GM19023 (cell line): Measurements from ENCODE around the gene GSTM1.

ENCODE experiments used
- ATAC-seq: cut with Tn5 transposase; IDR thresholded peaks from one replicate; pipeline ENCODE4 v1.9.1; 2021; ENCODE audit warnings: mild to moderate bottlenecking, moderate library complexity; ENCODE audit not compliant: unreplicated experiment

The GSTM1 gene

DNA sequence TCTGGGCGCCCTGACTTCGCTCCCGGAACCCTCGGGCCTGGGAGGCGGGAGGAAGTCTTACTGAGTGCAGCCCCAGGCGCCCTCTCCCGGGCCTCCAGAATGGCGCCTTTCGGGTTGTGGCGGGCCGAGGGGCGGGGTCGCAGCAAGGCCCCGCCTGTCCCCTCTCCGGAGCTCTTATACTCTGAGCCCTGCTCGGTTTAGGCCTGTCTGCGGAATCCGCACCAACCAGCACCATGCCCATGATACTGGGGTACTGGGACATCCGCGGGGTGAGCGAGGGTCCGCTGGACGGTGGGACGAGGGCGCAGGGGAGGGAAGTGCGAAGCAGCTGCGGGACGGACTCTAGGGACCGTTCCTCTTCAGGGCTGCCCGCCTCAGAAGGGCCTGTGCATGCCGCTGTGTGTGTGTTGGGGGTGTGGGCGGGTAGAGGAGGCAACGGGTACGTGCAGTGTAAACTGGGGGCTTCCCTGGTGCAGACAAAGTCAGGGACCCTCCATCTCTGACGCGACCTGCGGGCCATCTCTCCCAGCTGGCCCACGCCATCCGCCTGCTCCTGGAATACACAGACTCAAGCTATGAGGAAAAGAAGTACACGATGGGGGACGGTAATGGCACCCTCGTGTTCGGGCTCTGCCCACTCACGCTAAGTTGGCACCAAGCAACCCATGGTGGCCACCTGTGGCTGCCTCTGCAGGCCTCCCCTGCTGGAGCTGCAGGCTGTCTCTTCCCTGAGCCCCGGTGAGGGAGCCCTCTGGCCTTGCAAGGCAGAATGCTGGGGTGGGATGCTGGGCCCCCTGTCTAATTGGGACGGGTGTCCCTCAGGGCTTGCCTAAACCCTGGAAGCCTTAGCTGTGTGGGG, at the start of gene GSTM1:
Gene GSTM1, plus strand, starts transcription at position 177 of the 859 bp plus-strand sequence. Its CDS starts 57 bp downstream, at position 234.
- ATAC-seq = no peak

GRCh38 chr1:109639063-109639840, 48.4 kb upstream of the GSTM1 start:
- ATAC-seq = no peak

GRCh38 chr1:109639841-109640184, 47.8 kb upstream of the GSTM1 start:
- ATAC-seq = no peak

DNA sequence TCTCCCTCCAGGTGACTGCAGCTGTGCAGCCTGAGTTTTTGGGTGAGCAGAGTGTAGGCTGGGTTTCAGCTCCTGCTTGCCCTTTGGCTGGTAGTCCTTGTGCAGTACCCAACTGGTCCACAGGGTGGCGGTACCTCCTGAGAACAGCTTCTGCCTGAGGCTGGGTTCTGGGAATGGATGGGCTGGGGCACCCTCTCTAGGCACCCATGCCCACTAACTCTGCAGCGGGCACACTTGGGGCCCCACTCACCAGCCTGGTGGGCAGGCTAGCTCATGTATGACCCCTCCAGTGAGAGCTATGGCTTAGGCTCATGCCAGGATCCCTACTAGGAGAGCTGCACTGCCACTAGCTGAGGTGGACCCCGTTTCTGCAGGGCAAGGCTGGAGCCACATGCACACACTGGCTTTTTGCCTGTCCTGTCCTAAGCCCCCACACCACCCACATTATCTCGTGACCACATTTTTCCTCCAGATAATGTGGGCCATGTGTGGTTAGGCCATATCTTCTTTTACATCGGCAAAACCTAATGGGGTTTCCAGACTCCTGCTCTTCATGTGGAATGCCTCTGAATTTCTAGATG, 47.2 kb upstream of the GSTM1 start:
- ATAC-seq = peak; percentile 58

DNA sequence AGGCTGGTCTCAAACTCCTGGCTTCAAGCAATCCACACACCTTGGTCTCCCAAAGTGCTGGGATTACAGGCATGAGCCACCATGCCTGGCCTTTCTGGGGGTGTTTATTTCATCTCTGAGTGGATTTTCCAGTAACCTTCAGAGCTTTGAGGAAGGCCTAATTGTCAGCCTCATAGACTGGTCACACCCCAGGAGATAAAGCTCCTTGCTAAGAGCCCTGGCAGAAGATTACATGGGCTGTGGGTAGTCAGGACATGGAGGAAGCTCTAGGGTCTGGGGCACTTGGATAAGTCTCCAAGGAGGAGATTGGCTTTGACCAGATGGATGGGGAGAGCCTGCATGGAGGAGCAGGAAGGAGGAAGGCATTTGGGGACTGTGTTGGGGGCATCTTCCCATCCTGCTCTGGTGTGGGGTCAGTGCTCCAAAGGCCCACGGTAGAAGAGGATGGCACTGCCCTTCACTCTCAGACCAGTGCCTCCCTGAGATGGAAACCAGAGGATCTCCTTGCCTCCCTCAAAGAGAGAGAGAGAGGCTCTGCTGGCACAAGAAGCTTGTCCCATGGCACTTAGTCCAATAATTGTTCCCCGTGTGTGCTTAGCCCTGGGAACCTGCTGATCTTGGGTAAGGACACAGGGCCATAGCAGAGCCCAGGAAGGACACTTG, 46.4 kb upstream of the GSTM1 start:
- ATAC-seq = no peak

GRCh38 chr1:109641861-109642260, 45.8 kb upstream of the GSTM1 start:
- no peak for ATAC-seq

- ATAC-seq = no peak
Observed at GRCh38 chr1:109642626-109643025, 45.0 kb upstream of the GSTM1 start.

GRCh38 chr1:109643385-109644230, 44.0 kb upstream of the GSTM1 start:
- ATAC-seq = peak; percentile 88

DNA sequence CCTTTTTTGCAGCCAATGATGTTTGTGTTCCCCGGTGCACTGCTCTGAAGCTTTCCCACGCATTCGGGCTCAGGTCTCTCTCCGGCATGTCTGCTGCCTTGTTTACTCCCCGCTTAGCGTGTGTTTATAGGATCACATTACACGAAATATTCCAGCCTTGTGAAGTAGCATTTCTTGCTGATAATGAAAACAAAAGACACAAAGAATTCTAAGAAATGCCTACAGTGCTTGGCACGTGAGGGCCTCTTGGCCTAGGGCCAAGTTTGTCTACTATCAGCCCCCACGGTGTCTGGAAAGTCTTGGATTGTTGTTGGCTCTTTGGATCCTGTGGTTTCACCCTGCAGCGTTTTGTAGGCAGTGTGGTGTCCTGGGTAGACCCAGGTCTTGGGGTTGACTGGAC, 42.9 kb upstream of the GSTM1 start:
- ATAC-seq = no peak

DNA sequence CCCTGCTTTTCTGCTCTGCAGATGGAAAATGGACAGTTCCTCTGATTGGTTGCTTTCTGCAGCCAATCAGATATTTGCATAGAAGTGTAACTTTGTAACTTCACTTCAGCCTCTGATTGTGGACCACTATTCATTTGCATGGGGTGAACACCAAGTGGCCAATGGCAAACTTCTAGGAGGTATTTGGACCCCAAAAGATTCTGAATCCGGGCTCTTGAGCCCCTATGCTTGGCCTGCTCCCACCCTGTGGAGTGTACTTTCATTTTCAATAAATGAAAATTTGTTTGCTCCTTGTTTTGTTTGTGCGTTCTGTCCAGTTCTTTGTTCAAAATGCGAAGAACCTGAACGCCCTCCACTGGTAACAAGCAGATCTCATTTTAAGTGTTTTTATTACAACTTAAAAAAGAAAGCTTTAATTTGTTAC, 38.1 kb upstream of the GSTM1 start:
- ATAC-seq = no peak

DNA sequence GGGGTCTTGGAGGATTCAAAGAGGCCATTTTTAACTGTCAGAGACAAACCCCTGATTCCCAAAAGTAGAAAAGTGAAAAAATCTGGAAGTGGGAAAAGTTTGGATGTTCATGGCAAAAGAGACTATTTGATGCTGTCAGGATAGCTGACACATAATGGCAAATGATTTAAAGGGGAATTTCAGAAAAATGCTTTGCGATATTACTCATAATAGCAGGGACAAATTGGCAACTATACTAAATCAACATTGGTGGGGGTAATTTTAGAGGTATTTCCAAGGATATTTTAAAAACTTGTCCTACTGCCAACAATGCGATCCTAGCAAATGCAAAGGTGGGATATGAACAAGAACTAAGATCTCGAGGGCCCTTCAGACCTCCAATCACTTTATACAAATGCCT, 37.0 kb upstream of the GSTM1 start:
- no peak for ATAC-seq

DNA sequence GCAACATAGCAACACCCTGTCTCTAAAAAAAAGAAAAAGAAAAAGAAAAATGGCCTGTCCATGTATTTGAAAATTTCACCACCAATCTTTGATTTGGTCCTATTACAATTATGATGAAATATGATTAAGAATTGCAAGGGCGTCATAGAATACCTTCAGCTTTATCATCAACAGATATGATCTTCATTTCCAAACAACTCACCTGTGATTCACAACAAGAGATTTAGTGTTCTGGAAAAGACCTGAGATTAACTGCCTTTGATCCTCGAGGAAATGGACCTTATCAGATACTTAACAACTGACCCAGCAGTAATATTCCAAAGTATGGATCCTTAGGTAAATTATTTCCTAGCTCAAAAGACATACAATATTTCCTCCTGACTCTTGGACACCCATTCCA, 35.2 kb upstream of the GSTM1 start:
- ATAC-seq = no peak

DNA sequence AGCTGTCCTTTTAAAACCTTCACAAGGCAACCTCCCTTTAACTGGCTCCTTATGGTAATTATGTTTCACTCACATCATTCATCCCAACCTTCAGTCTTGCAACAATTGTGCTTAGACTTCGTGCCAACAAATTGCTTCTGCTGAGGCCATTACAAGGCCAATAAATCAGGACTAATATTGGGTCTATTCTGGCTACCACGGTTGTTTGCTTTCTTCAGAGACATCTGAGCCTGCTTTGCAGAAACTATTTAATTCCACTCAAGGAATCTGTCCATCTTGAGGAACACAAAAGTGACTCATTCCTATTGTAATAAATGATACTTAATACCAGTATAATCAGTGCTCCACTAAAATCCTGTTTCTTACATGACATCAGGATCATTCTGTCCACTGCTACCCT, 34.3 kb upstream of the GSTM1 start:
- no peak for ATAC-seq

DNA sequence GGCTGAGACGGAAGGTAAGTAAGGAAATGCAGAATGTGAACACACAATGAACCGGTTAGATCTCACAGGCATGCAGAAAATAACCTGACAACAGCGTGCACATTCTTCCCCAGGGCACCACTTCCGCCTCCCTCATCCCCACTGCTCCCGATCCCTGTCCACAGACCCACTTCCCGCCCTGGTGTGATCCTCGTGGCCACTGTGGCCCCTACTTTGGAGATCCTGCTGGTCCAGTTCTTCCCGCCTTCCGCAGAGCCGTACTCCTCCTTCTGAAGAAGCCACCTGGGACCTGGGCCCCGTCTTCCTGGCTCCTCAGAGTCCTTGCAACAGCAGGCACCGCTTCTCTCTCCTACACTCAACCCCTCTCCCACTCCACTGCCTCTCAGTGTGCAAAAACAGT, 33.1 kb upstream of the GSTM1 start:
- ATAC-seq = no peak

DNA sequence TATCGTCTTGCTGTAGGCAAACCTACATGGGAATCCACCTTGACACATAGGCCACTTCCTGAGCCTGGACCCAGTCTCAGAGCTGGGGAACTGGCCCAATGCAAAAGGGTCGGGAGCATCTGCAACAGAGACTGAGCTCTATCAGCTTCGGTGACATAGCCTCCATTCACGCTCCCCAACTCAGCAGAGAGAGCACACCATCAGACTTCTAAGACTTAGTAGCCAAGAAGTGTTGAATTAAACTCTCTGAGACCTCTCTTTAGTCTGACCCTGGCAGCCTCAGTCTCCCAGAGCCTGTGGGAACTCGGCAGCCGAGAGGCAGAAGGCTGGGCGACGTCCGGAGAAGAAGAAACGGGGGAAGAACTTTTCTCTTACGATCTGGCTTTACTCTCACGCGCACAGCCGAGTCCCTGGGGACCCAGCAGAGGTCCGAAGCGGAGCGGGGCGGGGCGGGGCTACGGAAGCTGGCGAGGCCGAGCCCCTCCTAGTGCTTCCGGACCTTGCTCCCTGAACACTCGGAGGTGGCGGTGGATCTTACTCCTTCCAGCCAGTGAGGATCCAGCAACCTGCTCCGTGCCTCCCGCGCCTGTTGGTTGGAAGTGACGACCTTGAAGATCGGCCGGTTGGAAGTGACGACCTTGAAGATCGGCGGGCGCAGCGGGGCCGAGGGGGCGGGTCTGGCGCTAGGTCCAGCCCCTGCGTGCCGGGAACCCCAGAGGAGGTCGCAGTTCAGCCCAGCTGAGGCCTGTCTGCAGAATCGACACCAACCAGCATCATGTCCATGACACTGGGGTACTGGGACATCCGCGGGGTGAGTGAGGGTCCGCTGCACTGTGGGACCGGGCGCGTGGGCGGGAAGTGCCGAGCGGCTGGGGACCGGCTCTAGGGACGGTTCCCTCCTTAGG, 31.8 kb upstream of the GSTM1 start, which contains the start of gene GSTM4:
Gene GSTM4, plus strand, starts transcription at position 485 of the 905 bp plus-strand sequence. Its CDS starts 291 bp downstream, at position 776.
- ATAC-seq = peak; percentile 90

GRCh38 chr1:109657395-109657794, 30.2 kb upstream of the GSTM1 start:
- no peak for ATAC-seq

- ATAC-seq = no peak
Observed at GRCh38 chr1:109657970-109658369, 29.6 kb upstream of the GSTM1 start.

- ATAC-seq = no peak
Observed at GRCh38 chr1:109658533-109659042, 29.0 kb upstream of the GSTM1 start.

- no peak for ATAC-seq
Observed at GRCh38 chr1:109659145-109659544, 28.5 kb upstream of the GSTM1 start.
